Measurements from ENCODE around the gene OR52R1. TPM values are rescaled to one million over a fixed set of nuclear protein-coding genes. Genes with fewer than 3 reads are reported as not detected.

Gene OR52R1
- total RNA-seq, 2 experiments from 2014 or later = not detected

- DNase-seq (no peak), ATAC-seq (no peak)
- ChIA-PET POLR2A (no interaction called here), CTCF (no interaction called here)
- no peaks in the 10 kb centered on the region for H3K4me1 Mint-ChIP-seq (ENCODE audit: low read depth)
- TF ChIP-seq, protein P1, sequence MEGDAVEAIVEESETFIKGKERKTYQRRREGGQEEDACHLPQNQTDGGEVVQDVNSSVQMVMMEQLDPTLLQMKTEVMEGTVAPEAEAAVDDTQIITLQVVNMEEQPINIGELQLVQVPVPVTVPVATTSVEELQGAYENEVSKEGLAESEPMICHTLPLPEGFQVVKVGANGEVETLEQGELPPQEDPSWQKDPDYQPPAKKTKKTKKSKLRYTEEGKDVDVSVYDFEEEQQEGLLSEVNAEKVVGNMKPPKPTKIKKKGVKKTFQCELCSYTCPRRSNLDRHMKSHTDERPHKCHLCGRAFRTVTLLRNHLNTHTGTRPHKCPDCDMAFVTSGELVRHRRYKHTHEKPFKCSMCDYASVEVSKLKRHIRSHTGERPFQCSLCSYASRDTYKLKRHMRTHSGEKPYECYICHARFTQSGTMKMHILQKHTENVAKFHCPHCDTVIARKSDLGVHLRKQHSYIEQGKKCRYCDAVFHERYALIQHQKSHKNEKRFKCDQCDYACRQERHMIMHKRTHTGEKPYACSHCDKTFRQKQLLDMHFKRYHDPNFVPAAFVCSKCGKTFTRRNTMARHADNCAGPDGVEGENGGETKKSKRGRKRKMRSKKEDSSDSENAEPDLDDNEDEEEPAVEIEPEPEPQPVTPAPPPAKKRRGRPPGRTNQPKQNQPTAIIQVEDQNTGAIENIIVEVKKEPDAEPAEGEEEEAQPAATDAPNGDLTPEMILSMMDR (IDR thresholded peaks at IDR 0.05) = no peak
- no peaks in the 10 kb centered on the region for H3K36me3 Mint-ChIP-seq (ENCODE audit: low read depth)
- intact Hi-C loops (cut with micrococcal nuclease) = no loop called here
- H3K9me3 Mint-ChIP-seq = no peaks in the 10 kb centered on the region
- H3K27me3 Mint-ChIP-seq = peaks cover 5% of the 10 kb centered on the region
- no peak within 1 kb of the TSS for H3K4me3 Mint-ChIP-seq
- H3K27ac Mint-ChIP-seq = no peak within 1 kb of the TSS
Observed at GRCh38 chr11:4769838-4770237, 34.3 kb downstream of the OR52R1 start, which contains the start of gene OR51F1. TSS of gene OR51F1 (minus strand) at chr11:4769938. CDS start at chr11:4769938, 0 bp downstream.

- ChIA-PET POLR2A (no interaction called here), CTCF (no interaction called here)
- TF ChIP-seq, protein P1 (IDR thresholded peaks at IDR 0.05) = no peak
- no peaks in the 10 kb centered on the region for H3K9me3 Mint-ChIP-seq
- no peaks in the 10 kb centered on the region for H3K36me3 Mint-ChIP-seq (ENCODE audit: low read depth)
- no peak overlapping the region for H3K4me3 Mint-ChIP-seq
- intact Hi-C loops (cut with micrococcal nuclease) = no loop called here
- DNase-seq = no peak
- ATAC-seq = no peak
- H3K27me3 Mint-ChIP-seq = peaks cover 2% of the 10 kb centered on the region
- no peak overlapping the region for H3K27ac Mint-ChIP-seq
- H3K4me1 Mint-ChIP-seq (ENCODE audit: low read depth) = no peaks in the 10 kb centered on the region
Observed at GRCh38 chr11:4768094-4768493, 36.1 kb downstream of the OR52R1 start.

- POLR2A ChIA-PET = no interaction called here
- intact Hi-C loops (cut with micrococcal nuclease) = no loop called here
- no peak for DNase-seq
- Mint-ChIP-seq H3K27ac (no peak overlapping the region), H3K36me3 (ENCODE audit: low read depth) (no peaks in the 10 kb centered on the region), H3K27me3 (peaks cover 2% of the 10 kb centered on the region), H3K9me3 (no peaks in the 10 kb centered on the region), H3K4me1 (ENCODE audit: low read depth) (no peaks in the 10 kb centered on the region), H3K4me3 (no peak overlapping the region)
- ATAC-seq = no peak
- TF ChIP-seq, protein P1 (IDR thresholded peaks at IDR 0.05) = no peak
- CTCF ChIA-PET = no interaction called here
Observed at GRCh38 chr11:4766420-4767043, 37.6 kb downstream of the OR52R1 start.

GRCh38 chr11:4763096-4763495, 41.1 kb downstream of the OR52R1 start:
- Mint-ChIP-seq H3K27me3 (no peaks in the 10 kb centered on the region), H3K36me3 (ENCODE audit: low read depth) (no peaks in the 10 kb centered on the region), H3K9me3 (no peaks in the 10 kb centered on the region), H3K4me1 (ENCODE audit: low read depth) (no peaks in the 10 kb centered on the region), H3K27ac (no peak overlapping the region), H3K4me3 (no peak overlapping the region)
- TF ChIP-seq, protein P1 (IDR thresholded peaks at IDR 0.05) = no peak
- DNase-seq (no peak), ATAC-seq (no peak)
- POLR2A ChIA-PET = no interaction called here
- intact Hi-C loops (cut with micrococcal nuclease) = no loop called here
- CTCF ChIA-PET = no interaction called here

Other genes with a start within 250 kb of the OR52R1 start
- not detected for gene OR52I2, start 222.6 kb downstream of the OR52R1 start, total RNA-seq
- not detected for gene OR52I1, start 210.3 kb downstream of the OR52R1 start, total RNA-seq
- gene TRIM68, start 196.1 kb downstream of the OR52R1 start, total RNA-seq = 10 to 100 TPM; 10.2 to 11.4 TPM
- gene OR51D1, start 166.9 kb downstream of the OR52R1 start, total RNA-seq = not detected
- not detected for gene OR51E1, start 160.4 kb downstream of the OR52R1 start, total RNA-seq
- not detected for gene OR51E2, start 106.5 kb downstream of the OR52R1 start, total RNA-seq
- gene MMP26, start 99.6 kb downstream of the OR52R1 start, total RNA-seq = not detected
- gene OR51F1, start 34.4 kb downstream of the OR52R1 start, total RNA-seq = not detected
- not detected for gene OR51F2, start 16.9 kb upstream of the OR52R1 start, total RNA-seq
- not detected for gene OR51S1, start 44.8 kb upstream of the OR52R1 start, total RNA-seq
- gene OR51T1, start 77.5 kb upstream of the OR52R1 start, total RNA-seq = not detected
- gene OR51A7, start 99.4 kb upstream of the OR52R1 start, total RNA-seq = not detected
- gene OR51G2, start 115.0 kb upstream of the OR52R1 start, total RNA-seq = not detected
- not detected for gene OR51G1, start 120.0 kb upstream of the OR52R1 start, total RNA-seq
- gene OR51A4, start 143.2 kb upstream of the OR52R1 start, total RNA-seq = not detected
- not detected for gene OR51A2, start 151.3 kb upstream of the OR52R1 start, total RNA-seq
- not detected for gene OR51L1, start 190.5 kb upstream of the OR52R1 start, total RNA-seq
- gene OR52J3, start 242.1 kb upstream of the OR52R1 start, total RNA-seq = not detected

All from activated CD8-positive, alpha-beta T cell treated with anti-CD3 and anti-CD28 coated beads for 36 hours (primary cell).